Activated naive CD4-positive, alpha-beta T cell treated with anti-CD3 and anti-CD28 coated beads, Interleukin-2, amount 50 U/mL, for 16 hours (primary cell): ENCODE data around the gene CXCL8.
"Not testable (repeated sequence)": the region's sequence is repeated elsewhere in the genome, so short reads cannot be mapped to it uniquely, and the experiment has no call there.

ENCODE experiments used
- DNase-seq: peaks from one replicate; pipeline ENCODE4 v3.0.0-alpha.2; 2020

The CXCL8 gene

DNA sequence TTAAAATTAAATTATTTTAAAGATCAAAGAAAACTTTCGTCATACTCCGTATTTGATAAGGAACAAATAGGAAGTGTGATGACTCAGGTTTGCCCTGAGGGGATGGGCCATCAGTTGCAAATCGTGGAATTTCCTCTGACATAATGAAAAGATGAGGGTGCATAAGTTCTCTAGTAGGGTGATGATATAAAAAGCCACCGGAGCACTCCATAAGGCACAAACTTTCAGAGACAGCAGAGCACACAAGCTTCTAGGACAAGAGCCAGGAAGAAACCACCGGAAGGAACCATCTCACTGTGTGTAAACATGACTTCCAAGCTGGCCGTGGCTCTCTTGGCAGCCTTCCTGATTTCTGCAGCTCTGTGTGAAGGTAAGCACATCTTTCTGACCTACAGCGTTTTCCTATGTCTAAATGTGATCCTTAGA, at the start of gene CXCL8:
TSS of gene CXCL8 (plus strand) at position 217 of the 426 bp plus-strand sequence. CDS start at position 307, 90 bp downstream.
- no peak for DNase-seq

DNA sequence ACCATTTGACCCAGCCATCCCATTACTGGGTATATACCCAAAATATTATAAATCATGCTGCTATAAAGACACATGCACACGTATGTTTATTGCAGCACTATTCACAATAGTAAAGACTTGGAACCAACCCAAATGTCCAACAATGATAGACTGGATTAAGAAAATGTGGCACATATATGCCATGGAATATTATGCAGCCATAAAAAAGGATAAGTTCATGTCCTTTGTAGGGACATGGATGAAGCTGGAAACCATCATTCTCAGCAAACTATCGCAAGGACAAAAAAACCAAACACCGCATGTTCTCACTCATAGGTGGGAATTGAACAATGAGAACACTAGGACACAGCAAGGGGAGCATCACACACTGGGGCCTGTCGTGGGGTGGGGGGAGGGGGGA, 49.2 kb upstream of the CXCL8 start:
- not testable (repeated sequence) for DNase-seq

- DNase-seq, result no peak
These were observed 48.6 kb upstream of the CXCL8 start for GRCh38 chr4:73691759-73692158.

DNA sequence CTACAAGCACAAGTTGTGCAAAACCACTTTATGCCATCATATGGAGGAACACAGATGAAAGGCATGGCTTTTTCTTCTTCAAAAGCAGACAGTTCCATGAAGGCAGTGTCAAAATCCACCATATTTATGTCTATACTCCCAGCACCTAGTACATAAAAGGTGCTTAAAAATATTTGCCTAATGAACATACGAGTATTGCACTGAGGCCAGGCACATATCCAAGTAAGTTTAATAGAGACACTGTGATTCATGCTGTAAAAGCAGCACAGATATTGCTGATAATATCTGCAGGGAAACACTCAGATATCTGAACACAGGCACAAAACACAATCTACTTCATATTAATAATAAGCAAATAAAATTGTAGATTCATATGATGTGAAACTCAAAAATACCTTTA, 48.1 kb upstream of the CXCL8 start:
- no peak for DNase-seq

- DNase-seq, result no peak
These were observed 47.7 kb upstream of the CXCL8 start for GRCh38 chr4:73692701-73693100.

- DNase-seq, result no peak
These were observed 46.6 kb upstream of the CXCL8 start for GRCh38 chr4:73693811-73694210.

GRCh38 chr4:73698217-73698616, 42.2 kb upstream of the CXCL8 start:
- DNase-seq, result no peak

GRCh38 chr4:73701116-73701515, 39.3 kb upstream of the CXCL8 start:
- no peak for DNase-seq

- DNase-seq, result no peak
These were observed 37.5 kb upstream of the CXCL8 start for GRCh38 chr4:73702796-73703287.

DNA sequence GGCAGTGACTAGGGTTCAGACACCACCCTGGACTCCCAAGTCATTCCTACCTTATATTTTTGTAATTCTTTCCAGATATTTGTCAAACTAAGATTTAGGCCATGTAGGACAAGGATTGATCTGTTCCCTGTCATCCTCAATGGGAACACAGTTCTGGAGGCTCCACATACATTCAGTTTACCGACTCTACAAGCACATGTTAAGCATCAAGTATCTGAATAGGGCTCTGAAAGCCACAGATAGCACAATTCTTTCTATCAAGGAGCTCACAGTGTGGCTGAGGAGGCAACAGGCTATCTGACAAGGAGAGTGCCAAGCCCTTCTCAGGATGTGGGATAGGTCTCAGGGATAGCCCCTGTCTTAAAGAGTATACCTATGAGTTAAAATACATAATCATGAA, 37.0 kb upstream of the CXCL8 start:
- no peak for DNase-seq

GRCh38 chr4:73704314-73705055, 35.9 kb upstream of the CXCL8 start:
- DNase-seq, result no peak

GRCh38 chr4:73705056-73705432, 35.3 kb upstream of the CXCL8 start:
- DNase-seq, result no peak

GRCh38 chr4:73705721-73706120, 34.6 kb upstream of the CXCL8 start:
- DNase-seq, result no peak

DNA sequence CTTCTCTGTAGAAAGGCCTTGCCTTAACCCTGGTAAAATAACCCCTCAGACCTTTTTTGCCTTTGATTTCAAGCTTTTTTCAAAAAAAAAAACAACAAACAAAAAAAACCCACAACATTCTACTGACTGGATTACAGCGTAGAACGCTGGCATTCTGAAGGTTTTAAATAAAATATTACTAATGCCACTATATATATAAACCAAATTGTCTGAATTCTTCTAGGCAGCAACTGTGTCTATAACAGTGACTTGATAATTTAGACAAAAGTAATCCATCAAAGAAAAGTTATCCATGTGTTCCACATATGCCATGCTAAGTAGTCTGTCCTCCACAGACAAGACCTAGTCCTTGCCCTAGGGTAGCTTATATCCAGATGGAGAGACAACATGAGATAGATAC, 33.6 kb upstream of the CXCL8 start:
- no peak for DNase-seq

DNA sequence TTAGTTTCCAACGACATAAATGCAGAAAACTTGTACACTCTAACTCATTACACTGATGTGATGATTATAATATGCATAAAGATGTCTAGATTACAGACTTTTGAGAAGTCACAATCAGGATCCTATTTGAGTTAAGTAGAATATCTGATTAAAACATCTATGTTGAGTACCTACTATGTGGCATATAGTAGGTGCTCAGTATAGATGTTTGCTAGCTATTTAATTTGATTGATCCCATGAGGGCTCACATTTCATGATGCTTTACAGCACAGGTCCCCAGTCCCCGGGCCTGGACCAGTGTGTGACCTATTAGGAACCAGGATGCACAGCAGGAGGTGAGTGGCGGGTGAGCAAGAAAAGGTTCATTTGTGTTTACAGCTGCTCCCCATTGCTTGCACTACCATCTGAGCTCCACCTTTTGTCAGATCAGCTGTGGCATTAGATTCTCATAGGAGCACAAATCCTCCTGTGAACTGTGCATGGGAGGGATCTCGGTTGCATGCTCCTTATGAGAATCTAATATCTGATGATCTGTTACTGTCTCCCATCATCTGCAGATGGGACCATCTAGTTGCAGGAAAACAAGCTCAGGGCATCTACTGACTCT, 33.0 kb upstream of the CXCL8 start:
- no peak for DNase-seq

DNA sequence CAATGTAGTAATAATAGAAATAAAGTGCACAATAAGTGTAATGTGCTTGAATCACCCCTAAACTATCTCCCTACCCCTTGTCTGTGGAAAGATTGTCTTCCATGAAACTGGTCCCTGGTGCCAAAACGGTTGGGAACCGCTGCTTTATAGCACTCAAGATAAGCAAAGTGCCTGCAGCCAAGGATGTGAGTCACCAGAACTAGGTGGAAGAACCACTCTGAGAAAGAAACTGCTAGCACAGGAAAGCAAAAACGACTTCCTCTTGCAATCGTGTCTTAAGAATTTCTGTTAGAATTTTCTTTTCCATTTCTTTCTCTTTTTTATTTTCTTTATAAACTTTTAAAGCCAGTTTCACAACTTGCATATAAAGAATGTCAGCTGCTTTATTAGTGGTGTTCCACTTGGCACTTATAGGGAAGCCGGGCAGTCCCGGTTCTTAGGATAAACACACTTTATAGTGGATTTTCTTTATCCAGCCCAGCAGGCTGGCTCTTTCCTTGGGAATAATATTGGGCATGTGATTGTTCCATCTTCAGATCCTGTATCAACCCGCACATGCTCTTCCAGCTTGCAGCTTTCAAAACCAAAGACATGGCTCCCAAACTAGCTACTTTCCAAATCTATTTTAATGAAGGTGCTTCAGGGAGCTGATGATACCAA, 32.3 kb upstream of the CXCL8 start:
- DNase-seq, result no peak

DNA sequence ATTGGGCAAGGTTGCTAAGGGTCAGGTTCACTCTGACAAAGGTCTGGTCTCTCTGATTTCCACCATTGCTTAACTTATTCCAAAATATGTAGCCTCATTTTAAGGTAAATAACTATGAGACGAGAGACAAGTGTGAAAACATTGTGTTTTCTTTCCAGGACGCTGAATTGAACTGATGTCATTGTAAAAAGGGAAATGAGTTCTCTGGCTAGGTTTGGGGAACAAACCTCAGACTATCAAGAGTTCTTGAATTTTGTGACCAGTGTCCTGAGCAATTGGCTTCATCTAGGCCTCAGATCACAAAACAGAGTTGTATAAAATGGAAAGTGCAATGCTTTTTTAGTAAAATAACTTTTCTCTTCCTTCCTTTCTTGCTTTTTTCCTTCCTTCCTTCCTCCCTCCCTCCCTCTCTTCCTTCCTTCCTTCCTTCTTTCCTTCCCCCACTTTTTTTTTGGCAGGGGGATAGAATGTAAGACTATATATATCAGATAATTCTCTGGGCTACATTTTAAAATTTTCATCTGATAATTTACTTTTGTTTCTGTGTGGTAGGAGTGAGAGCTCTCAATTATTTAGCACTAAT, 30.8 kb upstream of the CXCL8 start:
- DNase-seq, result no peak

DNA sequence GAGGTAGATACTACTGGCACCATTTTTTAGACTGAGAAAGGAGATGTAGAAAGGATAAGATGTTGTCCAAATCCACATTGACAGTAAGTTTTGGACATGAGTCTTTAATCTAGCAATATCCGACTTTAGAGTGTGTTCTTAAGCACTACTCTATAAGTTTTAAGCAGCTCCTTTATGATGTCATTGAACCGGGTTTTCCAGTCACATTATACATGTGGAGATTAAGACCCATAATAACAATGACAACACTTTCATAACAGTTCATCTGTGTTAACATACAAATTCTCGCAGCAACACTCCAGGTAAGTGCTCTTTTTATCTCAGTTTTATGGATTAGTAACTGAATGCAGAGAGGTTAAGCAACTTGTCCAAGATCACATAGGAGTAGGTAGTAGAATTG, 30.3 kb upstream of the CXCL8 start:
- DNase-seq, result no peak

DNA sequence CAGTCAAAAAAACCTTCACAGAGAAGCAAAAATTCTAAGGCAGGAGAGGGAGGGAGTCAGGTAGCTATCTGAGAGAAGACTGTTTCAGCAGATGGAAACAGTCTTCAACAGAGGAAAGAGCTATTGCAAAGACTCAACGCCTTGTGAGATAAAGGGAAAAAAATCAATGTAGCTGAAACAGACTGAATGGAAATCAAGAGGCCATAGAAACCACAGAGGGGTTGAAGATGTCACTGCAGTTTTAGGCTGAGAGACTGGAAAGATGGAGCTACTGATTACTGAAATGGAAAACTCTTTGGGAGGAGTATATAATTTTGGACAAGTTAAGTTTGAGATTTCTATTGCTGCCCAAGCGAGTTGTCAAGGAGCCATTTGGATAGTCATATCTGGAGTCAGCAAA, 28.4 kb upstream of the CXCL8 start:
- no peak for DNase-seq

GRCh38 chr4:73713650-73714049, 26.7 kb upstream of the CXCL8 start:
- DNase-seq, result no peak

DNA sequence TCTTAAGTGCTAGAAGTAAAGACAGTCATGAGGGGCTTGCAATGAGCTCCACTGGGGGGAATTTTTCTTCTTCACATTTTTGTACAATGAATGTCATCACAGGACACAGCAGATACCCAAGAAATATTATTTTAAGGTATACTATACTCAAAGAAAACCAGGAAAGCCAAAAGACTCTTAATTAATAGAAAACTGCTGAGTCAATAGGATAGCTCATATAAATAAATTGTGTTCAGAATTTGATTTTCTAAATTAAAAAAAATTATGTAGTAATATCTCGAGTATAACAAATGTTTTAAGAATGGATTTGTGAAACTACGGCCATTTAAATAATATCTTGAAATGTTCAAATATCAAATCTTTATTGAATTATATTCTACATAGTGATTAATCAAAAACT, 25.7 kb upstream of the CXCL8 start:
- DNase-seq, result no peak

- no peak for DNase-seq
These were observed 24.7 kb upstream of the CXCL8 start for GRCh38 chr4:73715659-73716058.
